ENCODE data around the gene CLEC4A.
"Not testable (repeated sequence)": the region's sequence is repeated elsewhere in the genome, so short reads cannot be mapped to it uniquely, and the experiment has no call there.

DNA sequence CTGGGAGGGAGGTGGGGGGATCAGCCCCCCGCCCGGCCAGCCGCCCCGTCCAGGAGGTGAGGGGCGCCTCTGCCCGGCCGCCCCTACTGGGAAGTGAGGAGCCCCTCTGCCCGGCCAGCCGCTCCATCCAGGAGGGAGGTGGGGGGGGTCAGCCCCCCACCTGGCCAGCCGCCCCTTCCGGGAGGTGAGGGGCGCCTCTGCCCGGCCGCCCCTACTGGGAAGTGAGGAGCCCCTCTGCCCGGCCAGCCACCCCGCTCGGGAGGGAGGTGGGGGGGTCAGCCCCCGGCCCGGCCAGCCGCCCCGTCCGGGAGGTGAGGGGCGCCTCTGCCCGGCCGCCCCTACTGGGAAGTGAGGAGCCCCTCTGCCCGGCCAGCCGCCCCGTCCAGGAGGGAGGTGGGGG is 60.8 kb downstream of the CLEC4A start:
- not testable (repeated sequence) for TF ChIP-seq EZH2 (IDR thresholded peaks at IDR 0.05); POLR2AphosphoS5 (IDR thresholded peaks at IDR 0.05; ENCODE audit: borderline replicate concordance, low read depth, low read length)
